KMS-11 (cell line): ENCODE measurements around the gene ALDH2.

ENCODE experiments used
- H2AFZ ChIP-seq: fragments of 200-600 bp; sonication (generic); 2 replicates; pipeline ENCODE4 v1.6.1; 2016; ENCODE audit warnings: antibody characterized with exemption, mixed run types, low read depth
- H3K27ac ChIP-seq: fragments of 200-600 bp; sonication (generic); 2 replicates; pipeline ENCODE4 v1.6.1; 2016; ENCODE audit warnings: mild to moderate bottlenecking, mixed run types
- H3K27me3 ChIP-seq: fragments of 200-600 bp; sonication (generic); 2 replicates; pipeline ENCODE4 v1.6.1; 2017; ENCODE audit warnings: mild to moderate bottlenecking, low read depth, mixed run types, moderate library complexity; ENCODE audit not compliant: insufficient read depth
- H3K36me3 ChIP-seq: fragments of 200-600 bp; sonication (generic); 2 replicates; pipeline ENCODE4 v1.6.1; 2017; ENCODE audit warnings: mild to moderate bottlenecking, mixed run types; ENCODE audit not compliant: insufficient read depth
- H3K4me1 ChIP-seq: fragments of 200-600 bp; sonication (generic); 2 replicates; pipeline ENCODE4 v1.6.1; 2016; ENCODE audit warnings: mild to moderate bottlenecking, low read depth, mixed run types; ENCODE audit not compliant: poor library complexity, severe bottlenecking
- H3K4me2 ChIP-seq: fragments of 200-600 bp; sonication (generic); 2 replicates; pipeline ENCODE4 v1.7.0; 2016; ENCODE audit warnings: mild to moderate bottlenecking, mixed run types
- H3K4me3 ChIP-seq: fragments of 200-600 bp; sonication (generic); IDR thresholded peaks from 2 replicates; pipeline ENCODE4 v1.6.1; 2017; ENCODE audit warnings: low read depth, low read length, mixed read lengths; ENCODE audit not compliant: insufficient read depth
- H3K79me2 ChIP-seq: fragments of 200-600 bp; sonication (generic); 2 replicates; pipeline ENCODE4 v1.6.1; 2016; ENCODE audit warnings: low read depth, mixed run types; ENCODE audit not compliant: insufficient read depth
- H3K9ac ChIP-seq: fragments of 200-600 bp; sonication (generic); 2 replicates; pipeline ENCODE4 v1.6.1; 2016; ENCODE audit warnings: mild to moderate bottlenecking, mixed run types
- H4K20me1 ChIP-seq: fragments of 200-600 bp; sonication (generic); 2 replicates; pipeline ENCODE4 v1.6.1; 2016; ENCODE audit warnings: mild to moderate bottlenecking, mixed run types; ENCODE audit not compliant: insufficient read depth
- CTCF ChIP-seq: fragments of 200-600 bp; sonication (generic); conservative IDR thresholded peaks from 2 replicates; pipeline ENCODE4 v1.6.1; 2017; ENCODE audit warnings: low read depth, mild to moderate bottlenecking, antibody characterized with exemption, low read length, moderate library complexity, mixed read lengths

Gene ALDH2

GRCh38 chr12:111785651-111786050 is 18.9 kb downstream of the ALDH2 start:
- no peaks in the 10 kb centered on the region for H3K79me2 ChIP-seq
- no peak overlapping the region for H3K27ac ChIP-seq
- no peak overlapping the region for H3K9ac ChIP-seq
- no peak overlapping the region for H3K4me3 ChIP-seq
- no peak overlapping the region for H3K4me2 ChIP-seq
- no peaks in the 10 kb centered on the region for H3K4me1 ChIP-seq
- H3K27me3 ChIP-seq, result no peaks in the 10 kb centered on the region
- H3K36me3 ChIP-seq, result no peaks in the 10 kb centered on the region
- no peaks in the 10 kb centered on the region for H4K20me1 ChIP-seq
- H2AFZ ChIP-seq, result no peak overlapping the region
- TF ChIP-seq CTCF, result no peak

GRCh38 chr12:111788178-111788654 is 21.5 kb downstream of the ALDH2 start:
- Histone ChIP-seq H3K9ac (no peak overlapping the region), H3K36me3 (no peaks in the 10 kb centered on the region), H3K4me3 (no peak overlapping the region), H2AFZ (no peak overlapping the region), H4K20me1 (no peaks in the 10 kb centered on the region), H3K4me1 (no peaks in the 10 kb centered on the region), H3K4me2 (no peak overlapping the region), H3K27ac (no peak overlapping the region), H3K79me2 (no peaks in the 10 kb centered on the region), H3K27me3 (no peaks in the 10 kb centered on the region)
- no peak for TF ChIP-seq CTCF

GRCh38 chr12:111789779-111790178 is 23.0 kb downstream of the ALDH2 start:
- Histone ChIP-seq H3K4me3 (no peak overlapping the region), H3K4me1 (no peaks in the 10 kb centered on the region), H3K36me3 (no peaks in the 10 kb centered on the region), H3K27me3 (no peaks in the 10 kb centered on the region), H3K9ac (no peak overlapping the region), H3K4me2 (no peak overlapping the region), H3K79me2 (no peaks in the 10 kb centered on the region), H4K20me1 (no peaks in the 10 kb centered on the region), H2AFZ (no peak overlapping the region), H3K27ac (no peak overlapping the region)
- TF ChIP-seq CTCF, result no peak

GRCh38 chr12:111791507-111791906 is 24.8 kb downstream of the ALDH2 start:
- no peaks in the 10 kb centered on the region for H3K79me2 ChIP-seq
- no peak overlapping the region for H3K4me2 ChIP-seq
- H3K36me3 ChIP-seq, result no peaks in the 10 kb centered on the region
- no peak overlapping the region for H2AFZ ChIP-seq
- no peaks in the 10 kb centered on the region for H3K4me1 ChIP-seq
- no peaks in the 10 kb centered on the region for H3K27me3 ChIP-seq
- no peaks in the 10 kb centered on the region for H4K20me1 ChIP-seq
- H3K27ac ChIP-seq, result no peak overlapping the region
- H3K9ac ChIP-seq, result no peak overlapping the region
- no peak for TF ChIP-seq CTCF
- H3K4me3 ChIP-seq, result no peak overlapping the region
